ENCODE results near the gene TRAF3IP3.

Gene TRAF3IP3

GRCh38 chr1:209761011-209761635, 5.3 kb downstream of the TRAF3IP3 start:
- no peak overlapping the region for H3K4me3 ChIP-seq (ENCODE audit: low read depth in 1 of 2, low read length in 2 of 2)
- no peak overlapping the region for H3K27ac ChIP-seq (ENCODE audit: low read depth, low read length)
- H3K9ac ChIP-seq (ENCODE audit: low read depth in 1 of 2, low read length in 2 of 2), result no peak overlapping the region
- H3K36me3 ChIP-seq (ENCODE audit: control insufficient read depth in 1 of 2, insufficient read depth in 2 of 2, low read length in 2 of 2), result no peaks in the 10 kb centered on the region
- no peaks in the 10 kb centered on the region for H3K9me3 ChIP-seq (ENCODE audit: control insufficient read depth in 1 of 2, low read length in 2 of 2)
- H3K4me1 ChIP-seq (ENCODE audit: control insufficient read depth in 1 of 2, insufficient read depth in 2 of 2, low read length in 2 of 2), result peaks cover 0 to 14% of the 10 kb centered on the region in 2 donors
- H3K27me3 ChIP-seq (ENCODE audit: control insufficient read depth in 1 of 2, insufficient read depth in 2 of 2, low read length in 2 of 2), result peaks cover 0 to 5% of the 10 kb centered on the region in 2 donors

GRCh38 chr1:209766051-209766450, 10.2 kb downstream of the TRAF3IP3 start:
- Histone ChIP-seq H3K27me3 (ENCODE audit: control insufficient read depth in 1 of 2, insufficient read depth in 2 of 2, low read length in 2 of 2) (no peaks in the 10 kb centered on the region), H3K36me3 (ENCODE audit: control insufficient read depth in 1 of 2, insufficient read depth in 2 of 2, low read length in 2 of 2) (no peaks in the 10 kb centered on the region), H3K4me1 (ENCODE audit: control insufficient read depth in 1 of 2, insufficient read depth in 2 of 2, low read length in 2 of 2) (peaks cover 10 to 25% of the 10 kb centered on the region in 2 donors), H3K4me3 (ENCODE audit: low read depth in 1 of 2, low read length in 2 of 2) (no peak overlapping the region), H3K27ac (ENCODE audit: low read depth, low read length) (no peak overlapping the region), H3K9ac (ENCODE audit: low read depth in 1 of 2, low read length in 2 of 2) (no peak overlapping the region), H3K9me3 (ENCODE audit: control insufficient read depth in 1 of 2, low read length in 2 of 2) (no peaks in the 10 kb centered on the region)

GRCh38 chr1:209767096-209767495, 11.2 kb downstream of the TRAF3IP3 start:
- Histone ChIP-seq H3K27me3 (ENCODE audit: control insufficient read depth in 1 of 2, insufficient read depth in 2 of 2, low read length in 2 of 2) (no peaks in the 10 kb centered on the region), H3K4me3 (ENCODE audit: low read depth in 1 of 2, low read length in 2 of 2) (no peak overlapping the region), H3K36me3 (ENCODE audit: control insufficient read depth in 1 of 2, insufficient read depth in 2 of 2, low read length in 2 of 2) (no peaks in the 10 kb centered on the region), H3K4me1 (ENCODE audit: control insufficient read depth in 1 of 2, insufficient read depth in 2 of 2, low read length in 2 of 2) (peaks cover 10 to 27% of the 10 kb centered on the region in 2 donors), H3K27ac (ENCODE audit: low read depth, low read length) (no peak overlapping the region), H3K9ac (ENCODE audit: low read depth in 1 of 2, low read length in 2 of 2) (no peak overlapping the region), H3K9me3 (ENCODE audit: control insufficient read depth in 1 of 2, low read length in 2 of 2) (no peaks in the 10 kb centered on the region)

GRCh38 chr1:209767706-209768105, 11.9 kb downstream of the TRAF3IP3 start:
- Histone ChIP-seq H3K9ac (ENCODE audit: low read depth in 1 of 2, low read length in 2 of 2) (no peak overlapping the region), H3K27me3 (ENCODE audit: control insufficient read depth in 1 of 2, insufficient read depth in 2 of 2, low read length in 2 of 2) (no peaks in the 10 kb centered on the region), H3K4me3 (ENCODE audit: low read depth in 1 of 2, low read length in 2 of 2) (no peak overlapping the region), H3K4me1 (ENCODE audit: control insufficient read depth in 1 of 2, insufficient read depth in 2 of 2, low read length in 2 of 2) (peaks cover 10 to 27% of the 10 kb centered on the region in 2 donors), H3K9me3 (ENCODE audit: control insufficient read depth in 1 of 2, low read length in 2 of 2) (no peaks in the 10 kb centered on the region), H3K36me3 (ENCODE audit: control insufficient read depth in 1 of 2, insufficient read depth in 2 of 2, low read length in 2 of 2) (no peaks in the 10 kb centered on the region), H3K27ac (ENCODE audit: low read depth, low read length) (no peak overlapping the region)

GRCh38 chr1:209768354-209768774, 12.5 kb downstream of the TRAF3IP3 start:
- Histone ChIP-seq H3K9ac (ENCODE audit: low read depth in 1 of 2, low read length in 2 of 2) (peak overlapping the region; percentile 30 to 50), H3K27me3 (ENCODE audit: control insufficient read depth in 1 of 2, insufficient read depth in 2 of 2, low read length in 2 of 2) (no peaks in the 10 kb centered on the region), H3K27ac (ENCODE audit: low read depth, low read length) (peak overlapping the region; percentile 8), H3K4me1 (ENCODE audit: control insufficient read depth in 1 of 2, insufficient read depth in 2 of 2, low read length in 2 of 2) (peaks cover 10 to 27% of the 10 kb centered on the region in 2 donors), H3K9me3 (ENCODE audit: control insufficient read depth in 1 of 2, low read length in 2 of 2) (no peaks in the 10 kb centered on the region), H3K4me3 (ENCODE audit: low read depth in 1 of 2, low read length in 2 of 2) (peak overlapping the region; percentile 38 to 69), H3K36me3 (ENCODE audit: control insufficient read depth in 1 of 2, insufficient read depth in 2 of 2, low read length in 2 of 2) (no peaks in the 10 kb centered on the region)

GRCh38 chr1:209769171-209769904, 13.5 kb downstream of the TRAF3IP3 start:
- H3K4me3 ChIP-seq (ENCODE audit: low read depth in 1 of 2, low read length in 2 of 2), result peak overlapping the region; percentile 38 to 69
- peaks cover 10 to 27% of the 10 kb centered on the region in 2 donors for H3K4me1 ChIP-seq (ENCODE audit: control insufficient read depth in 1 of 2, insufficient read depth in 2 of 2, low read length in 2 of 2)
- no peaks in the 10 kb centered on the region for H3K9me3 ChIP-seq (ENCODE audit: control insufficient read depth in 1 of 2, low read length in 2 of 2)
- peak overlapping the region; percentile 44 to 50 for H3K9ac ChIP-seq (ENCODE audit: low read depth in 1 of 2, low read length in 2 of 2)
- H3K27ac ChIP-seq (ENCODE audit: low read depth, low read length), result no peak overlapping the region
- no peaks in the 10 kb centered on the region for H3K27me3 ChIP-seq (ENCODE audit: control insufficient read depth in 1 of 2, insufficient read depth in 2 of 2, low read length in 2 of 2)
- no peaks in the 10 kb centered on the region for H3K36me3 ChIP-seq (ENCODE audit: control insufficient read depth in 1 of 2, insufficient read depth in 2 of 2, low read length in 2 of 2)

- no peaks in the 10 kb centered on the region for H3K9me3 ChIP-seq (ENCODE audit: control insufficient read depth in 1 of 2, low read length in 2 of 2)
- H3K27me3 ChIP-seq (ENCODE audit: control insufficient read depth in 1 of 2, insufficient read depth in 2 of 2, low read length in 2 of 2), result no peaks in the 10 kb centered on the region
- no peaks in the 10 kb centered on the region for H3K36me3 ChIP-seq (ENCODE audit: control insufficient read depth in 1 of 2, insufficient read depth in 2 of 2, low read length in 2 of 2)
- peaks cover 10 to 27% of the 10 kb centered on the region in 2 donors for H3K4me1 ChIP-seq (ENCODE audit: control insufficient read depth in 1 of 2, insufficient read depth in 2 of 2, low read length in 2 of 2)
- peak overlapping the region; percentile 44 to 50 for H3K9ac ChIP-seq (ENCODE audit: low read depth in 1 of 2, low read length in 2 of 2)
- H3K4me3 ChIP-seq (ENCODE audit: low read depth in 1 of 2, low read length in 2 of 2), result peak overlapping the region; percentile 38 to 69
- H3K27ac ChIP-seq (ENCODE audit: low read depth, low read length), result no peak overlapping the region
These were observed 14.1 kb downstream of the TRAF3IP3 start for GRCh38 chr1:209769971-209770370.

- Histone ChIP-seq H3K4me1 (ENCODE audit: control insufficient read depth in 1 of 2, insufficient read depth in 2 of 2, low read length in 2 of 2) (peaks cover 10 to 26% of the 10 kb centered on the region in 2 donors), H3K9ac (ENCODE audit: low read depth in 1 of 2, low read length in 2 of 2) (peak overlapping the region in 1 of 2 donors; percentile 26), H3K4me3 (ENCODE audit: low read depth in 1 of 2, low read length in 2 of 2) (peak overlapping the region; percentile 38 to 69), H3K27ac (ENCODE audit: low read depth, low read length) (no peak overlapping the region), H3K36me3 (ENCODE audit: control insufficient read depth in 1 of 2, insufficient read depth in 2 of 2, low read length in 2 of 2) (peaks cover 0 to 4% of the 10 kb centered on the region in 2 donors), H3K9me3 (ENCODE audit: control insufficient read depth in 1 of 2, low read length in 2 of 2) (no peaks in the 10 kb centered on the region), H3K27me3 (ENCODE audit: control insufficient read depth in 1 of 2, insufficient read depth in 2 of 2, low read length in 2 of 2) (no peaks in the 10 kb centered on the region)
These were observed 15.0 kb downstream of the TRAF3IP3 start for GRCh38 chr1:209770636-209771415.

GRCh38 chr1:209772126-209772525, 16.3 kb downstream of the TRAF3IP3 start:
- Histone ChIP-seq H3K36me3 (ENCODE audit: control insufficient read depth in 1 of 2, insufficient read depth in 2 of 2, low read length in 2 of 2) (peaks cover 0 to 8% of the 10 kb centered on the region in 2 donors), H3K27ac (ENCODE audit: low read depth, low read length) (no peak overlapping the region), H3K27me3 (ENCODE audit: control insufficient read depth in 1 of 2, insufficient read depth in 2 of 2, low read length in 2 of 2) (no peaks in the 10 kb centered on the region), H3K4me1 (ENCODE audit: control insufficient read depth in 1 of 2, insufficient read depth in 2 of 2, low read length in 2 of 2) (peaks cover 10 to 20% of the 10 kb centered on the region in 2 donors), H3K9me3 (ENCODE audit: control insufficient read depth in 1 of 2, low read length in 2 of 2) (no peaks in the 10 kb centered on the region), H3K4me3 (ENCODE audit: low read depth in 1 of 2, low read length in 2 of 2) (no peak overlapping the region), H3K9ac (ENCODE audit: low read depth in 1 of 2, low read length in 2 of 2) (no peak overlapping the region)

- Histone ChIP-seq H3K4me1 (ENCODE audit: control insufficient read depth in 1 of 2, insufficient read depth in 2 of 2, low read length in 2 of 2) (peaks cover 4 to 17% of the 10 kb centered on the region in 2 donors), H3K4me3 (ENCODE audit: low read depth in 1 of 2, low read length in 2 of 2) (no peak overlapping the region), H3K36me3 (ENCODE audit: control insufficient read depth in 1 of 2, insufficient read depth in 2 of 2, low read length in 2 of 2) (peaks cover 0 to 14% of the 10 kb centered on the region in 2 donors), H3K27ac (ENCODE audit: low read depth, low read length) (no peak overlapping the region), H3K9ac (ENCODE audit: low read depth in 1 of 2, low read length in 2 of 2) (no peak overlapping the region), H3K9me3 (ENCODE audit: control insufficient read depth in 1 of 2, low read length in 2 of 2) (no peaks in the 10 kb centered on the region), H3K27me3 (ENCODE audit: control insufficient read depth in 1 of 2, insufficient read depth in 2 of 2, low read length in 2 of 2) (no peaks in the 10 kb centered on the region)
These were observed 18.7 kb downstream of the TRAF3IP3 start for GRCh38 chr1:209774592-209774991.
